ENCODE measurements around the gene TPPP3. TPM values are rescaled to one million over a fixed set of nuclear protein-coding genes. Genes with fewer than 3 reads are reported as not detected.

Gene TPPP3
- total RNA-seq, 1 donor from 2014 or later: 4.7 TPM

DNA sequence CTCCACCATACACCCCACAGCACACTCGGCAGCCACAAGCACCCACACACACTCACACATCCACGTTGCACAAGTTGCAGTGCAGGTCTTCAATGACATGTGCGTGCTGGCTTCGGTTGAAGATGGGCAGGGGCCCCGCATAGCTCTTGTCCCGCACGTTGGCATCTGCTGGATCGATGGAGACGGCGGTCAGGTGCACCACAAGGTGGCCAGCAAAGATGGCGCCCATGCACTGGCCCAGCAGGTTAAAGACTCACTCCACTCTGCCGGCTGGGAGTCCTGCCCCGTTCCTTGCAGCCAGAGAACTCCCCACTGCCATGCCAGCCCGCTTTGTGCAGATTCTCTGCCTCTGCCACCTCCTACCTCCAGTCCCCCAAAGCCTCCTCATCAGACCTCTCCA lies 7.6 kb upstream of the TPPP3 start:
- TF ChIP-seq, protein P1, sequence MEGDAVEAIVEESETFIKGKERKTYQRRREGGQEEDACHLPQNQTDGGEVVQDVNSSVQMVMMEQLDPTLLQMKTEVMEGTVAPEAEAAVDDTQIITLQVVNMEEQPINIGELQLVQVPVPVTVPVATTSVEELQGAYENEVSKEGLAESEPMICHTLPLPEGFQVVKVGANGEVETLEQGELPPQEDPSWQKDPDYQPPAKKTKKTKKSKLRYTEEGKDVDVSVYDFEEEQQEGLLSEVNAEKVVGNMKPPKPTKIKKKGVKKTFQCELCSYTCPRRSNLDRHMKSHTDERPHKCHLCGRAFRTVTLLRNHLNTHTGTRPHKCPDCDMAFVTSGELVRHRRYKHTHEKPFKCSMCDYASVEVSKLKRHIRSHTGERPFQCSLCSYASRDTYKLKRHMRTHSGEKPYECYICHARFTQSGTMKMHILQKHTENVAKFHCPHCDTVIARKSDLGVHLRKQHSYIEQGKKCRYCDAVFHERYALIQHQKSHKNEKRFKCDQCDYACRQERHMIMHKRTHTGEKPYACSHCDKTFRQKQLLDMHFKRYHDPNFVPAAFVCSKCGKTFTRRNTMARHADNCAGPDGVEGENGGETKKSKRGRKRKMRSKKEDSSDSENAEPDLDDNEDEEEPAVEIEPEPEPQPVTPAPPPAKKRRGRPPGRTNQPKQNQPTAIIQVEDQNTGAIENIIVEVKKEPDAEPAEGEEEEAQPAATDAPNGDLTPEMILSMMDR (conservative IDR thresholded peaks at IDR 0.05): no peak
- DNase-seq (ENCODE audit: low read depth, low spot score): no peak
- Mint-ChIP-seq H3K4me3 (no peak overlapping the region), H3K4me1 (peaks cover 21% of the 10 kb centered on the region), H3K9me3 (no peaks in the 10 kb centered on the region), H3K27ac (ENCODE audit: unreplicated experiment) (no peak overlapping the region), H3K36me3 (ENCODE audit: low read depth) (no peaks in the 10 kb centered on the region), H3K27me3 (ENCODE audit: low read depth) (peaks cover 10% of the 10 kb centered on the region)

DNA sequence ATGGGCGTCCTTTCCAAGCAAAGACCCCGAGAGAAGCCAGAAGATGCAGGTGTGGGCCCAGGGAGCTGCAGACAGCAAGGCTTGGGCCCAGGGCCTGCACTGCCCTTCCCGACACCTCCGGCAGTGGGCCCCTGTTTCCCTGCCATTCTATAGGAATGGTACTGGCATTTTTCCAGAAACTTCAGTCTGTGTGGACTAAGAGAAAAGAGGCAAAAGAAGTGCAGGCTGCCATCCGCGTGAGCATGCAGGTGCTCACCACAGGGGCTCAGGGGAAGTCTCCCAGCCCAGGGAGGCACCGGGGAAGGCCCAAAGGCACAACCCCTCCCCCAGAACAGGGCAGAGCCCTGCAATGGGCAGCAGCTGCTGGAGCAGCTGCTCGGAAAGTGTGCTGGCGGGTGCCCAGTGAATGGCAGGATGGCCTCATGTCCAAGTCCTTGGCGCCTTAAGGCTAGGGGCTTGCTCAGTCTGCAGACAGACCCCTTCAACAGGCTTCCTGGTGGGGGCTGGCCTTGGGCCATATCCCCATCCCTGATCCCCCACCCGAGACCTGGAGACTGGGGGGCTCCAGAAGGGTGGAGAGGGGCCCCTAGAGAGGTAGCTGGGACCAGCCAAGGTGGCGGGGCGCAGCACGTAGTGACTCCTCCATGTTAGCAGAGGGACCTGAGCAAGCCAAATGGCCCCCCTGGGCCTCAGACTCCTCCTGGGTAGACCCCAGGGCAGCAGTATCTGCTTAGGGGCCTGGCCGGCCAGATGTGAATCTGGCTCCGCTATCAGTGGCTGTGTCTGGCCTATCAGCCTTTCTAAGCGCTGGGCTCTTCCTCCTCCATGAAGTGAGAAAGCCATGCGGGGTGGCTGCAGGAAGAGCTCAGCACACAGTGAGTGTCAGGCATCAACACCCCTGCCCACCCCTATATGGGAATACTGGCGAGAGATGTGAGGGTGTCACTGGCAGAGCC lies 6.7 kb upstream of the TPPP3 start:
- no peak overlapping the region for H3K27ac Mint-ChIP-seq (ENCODE audit: unreplicated experiment)
- peaks cover 19% of the 10 kb centered on the region for H3K27me3 Mint-ChIP-seq (ENCODE audit: low read depth)
- H3K4me3 Mint-ChIP-seq: no peak overlapping the region
- no peaks in the 10 kb centered on the region for H3K36me3 Mint-ChIP-seq (ENCODE audit: low read depth)
- no peak for DNase-seq (ENCODE audit: low read depth, low spot score)
- H3K4me1 Mint-ChIP-seq: peaks cover 28% of the 10 kb centered on the region
- TF ChIP-seq, protein P1 (conservative IDR thresholded peaks at IDR 0.05): peak; percentile 31
- no peaks in the 10 kb centered on the region for H3K9me3 Mint-ChIP-seq

DNA sequence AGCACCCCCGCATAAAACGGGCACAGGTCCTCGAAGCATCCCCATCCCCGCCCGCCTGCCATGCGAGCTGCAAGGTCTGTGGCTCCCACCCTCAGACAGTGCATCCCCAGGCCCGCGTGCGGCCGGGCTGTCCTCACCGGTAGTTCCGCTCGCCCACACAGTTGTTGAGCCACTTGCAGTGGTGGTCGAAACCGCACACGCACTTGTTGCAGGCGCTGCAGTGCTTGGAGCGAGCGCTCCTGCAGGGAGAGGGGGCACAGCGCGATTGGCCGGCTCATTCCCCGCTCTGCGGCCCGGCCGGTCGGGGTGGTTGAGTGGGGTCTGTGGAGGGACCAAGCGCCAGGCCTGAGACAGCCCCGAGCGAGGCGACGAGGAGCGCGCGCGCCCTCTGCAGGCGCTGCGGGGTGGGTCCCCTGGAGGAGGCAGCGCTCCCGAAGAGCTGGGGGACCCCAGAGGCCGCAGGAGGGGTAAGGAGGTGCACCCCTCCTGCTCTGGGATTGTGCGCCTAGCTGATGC lies 6.0 kb upstream of the TPPP3 start:
- DNase-seq (ENCODE audit: low read depth, low spot score): peak; percentile 76
- Mint-ChIP-seq H3K27me3 (ENCODE audit: low read depth) (peaks cover 24% of the 10 kb centered on the region), H3K27ac (ENCODE audit: unreplicated experiment) (no peak overlapping the region), H3K36me3 (ENCODE audit: low read depth) (no peaks in the 10 kb centered on the region), H3K4me1 (peaks cover 28% of the 10 kb centered on the region), H3K9me3 (no peaks in the 10 kb centered on the region), H3K4me3 (no peak overlapping the region)
- TF ChIP-seq, protein P1 (conservative IDR thresholded peaks at IDR 0.05): peak; percentile 79

DNA sequence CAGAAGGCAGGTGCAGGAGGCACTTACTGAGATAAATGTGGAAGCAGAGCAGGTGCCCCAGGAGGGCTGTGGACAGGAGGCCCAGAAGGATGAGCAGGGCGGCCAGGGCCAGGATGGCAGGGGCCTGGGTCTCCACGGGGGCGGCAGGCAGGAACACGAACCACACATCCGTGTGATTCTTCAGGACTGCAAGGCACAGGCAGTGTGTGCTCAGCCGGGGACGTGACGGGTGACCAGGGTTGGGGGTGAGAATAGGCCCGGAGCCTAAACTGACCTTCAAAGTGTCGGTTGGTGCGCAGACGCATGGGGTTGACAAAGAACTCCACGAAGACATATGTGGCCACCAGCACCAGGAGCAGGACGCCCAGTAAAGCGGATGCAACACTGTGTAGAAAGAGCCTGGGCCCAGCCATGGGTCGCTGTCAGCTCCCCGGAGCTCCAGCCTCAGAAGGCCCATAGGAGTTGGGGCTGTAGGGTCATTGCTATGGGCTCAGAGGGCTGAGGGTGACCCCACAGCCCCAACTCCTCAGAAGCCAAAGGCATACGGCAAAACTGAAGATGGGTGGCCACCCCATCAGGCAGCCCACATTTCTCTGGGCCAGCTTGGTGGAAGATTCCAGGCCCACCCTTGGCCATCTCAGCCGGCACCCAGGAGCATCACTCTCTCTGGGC lies 5.4 kb upstream of the TPPP3 start:
- Mint-ChIP-seq H3K27ac (ENCODE audit: unreplicated experiment) (no peak overlapping the region), H3K27me3 (ENCODE audit: low read depth) (peaks cover 30% of the 10 kb centered on the region), H3K36me3 (ENCODE audit: low read depth) (no peaks in the 10 kb centered on the region), H3K9me3 (no peaks in the 10 kb centered on the region), H3K4me1 (peaks cover 31% of the 10 kb centered on the region), H3K4me3 (no peak overlapping the region)
- DNase-seq (ENCODE audit: low read depth, low spot score): no peak
- TF ChIP-seq, protein P1 (conservative IDR thresholded peaks at IDR 0.05): no peak

DNA sequence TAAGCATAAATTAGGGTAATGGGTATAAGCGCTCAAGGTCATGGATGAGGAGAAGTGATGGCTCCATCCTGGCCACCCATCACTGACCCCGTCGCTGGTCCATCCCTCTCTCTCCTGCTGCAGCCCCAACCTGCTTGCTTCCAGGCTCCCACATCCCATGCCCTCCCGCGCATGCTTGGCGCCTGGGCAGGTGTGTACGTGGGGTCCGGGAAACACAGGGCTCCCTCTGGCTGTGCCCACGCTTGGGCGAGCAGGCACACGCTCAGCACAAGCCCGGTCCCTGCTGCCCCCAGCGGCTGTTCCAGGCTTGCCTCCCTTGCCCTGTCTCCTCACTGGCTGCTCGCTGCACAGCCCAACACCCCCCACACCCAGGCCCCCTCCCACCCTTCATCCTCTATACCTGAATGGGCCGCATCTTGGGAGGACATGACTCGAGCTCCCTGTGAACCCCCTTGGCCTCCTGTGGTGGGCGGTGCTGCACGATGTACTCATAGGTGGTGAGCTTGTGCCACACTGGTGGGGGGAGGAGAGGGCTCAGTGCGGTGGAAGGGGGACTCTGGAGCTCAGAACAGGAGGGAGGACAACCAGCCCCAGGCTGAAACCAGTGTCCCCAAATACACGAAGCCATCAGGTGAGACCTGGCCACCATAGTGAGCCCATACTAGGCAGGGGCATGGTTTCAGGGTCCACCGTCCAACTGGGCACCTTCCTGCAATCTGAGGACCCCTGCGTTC lies 4.7 kb upstream of the TPPP3 start:
- H3K27ac Mint-ChIP-seq (ENCODE audit: unreplicated experiment): no peak overlapping the region
- no peaks in the 10 kb centered on the region for H3K9me3 Mint-ChIP-seq
- peaks cover 36% of the 10 kb centered on the region for H3K27me3 Mint-ChIP-seq (ENCODE audit: low read depth)
- H3K4me1 Mint-ChIP-seq: peaks cover 27% of the 10 kb centered on the region
- TF ChIP-seq, protein P1 (conservative IDR thresholded peaks at IDR 0.05): no peak
- DNase-seq (ENCODE audit: low read depth, low spot score): no peak
- H3K4me3 Mint-ChIP-seq: no peak overlapping the region
- H3K36me3 Mint-ChIP-seq (ENCODE audit: low read depth): no peaks in the 10 kb centered on the region
